ENCODE data around the gene CHID1. TPM values are rescaled to one million over a fixed set of nuclear protein-coding genes. Genes with fewer than 3 reads are reported as not detected.
A peak's percentile ranks its signal among the peaks of the same experiment; 100 is the strongest.

Gene CHID1
- total and polyA plus RNA-seq, 4 donors, result 41.7 to 92.2 (median 48.8) TPM

GRCh38 chr11:824292-824880 is 86.2 kb downstream of the CHID1 start:
- DNase-seq, result peak in 2 of 3 donors; percentile 38 to 65
- peaks cover 0 to 11% (median 7%) of the 10 kb centered on the region in 3 donors for H3K27me3 ChIP-seq (ENCODE audit: control insufficient read depth in 3 of 3, insufficient read depth in 3 of 3, low read length in 2 of 3)
- H3K36me3 ChIP-seq (ENCODE audit: control insufficient read depth in 4 of 4, insufficient read depth in 4 of 4, low read length in 4 of 4), result peaks cover 0 to 33% (median 2%) of the 10 kb centered on the region in 4 donors
- ATAC-seq (ENCODE audit: insufficient read depth, low FRiP score), result no peak
- TF ChIP-seq CTCF (IDR thresholded peaks at IDR 0.05; ENCODE audit: control extremely low read depth, extremely low read depth), result no peak
- no peak overlapping the region for H3K9ac ChIP-seq (ENCODE audit: insufficient read depth in 1 of 2, low read length in 2 of 2)
- H3K4me1 ChIP-seq (ENCODE audit: control insufficient read depth in 5 of 5, insufficient read depth in 5 of 5, low read length in 5 of 5), result peaks cover 4 to 48% (median 23%) of the 10 kb centered on the region in 5 donors
- no peak overlapping the region for H3K4me3 ChIP-seq
- WGBS, 2 donors, result 85 to 93% methylated on average over 59 of the region's 59 CpGs
- peaks cover 0 to 3% (median 0%) of the 10 kb centered on the region in 4 donors for H3K9me3 ChIP-seq (ENCODE audit: control insufficient read depth in 4 of 4, insufficient read depth in 3 of 4, low read length in 3 of 4)
- H3K27ac ChIP-seq (ENCODE audit: low read depth in 1 of 2, low read length in 1 of 2), result peak overlapping the region in 1 of 2 donors; percentile 15

- H3K27ac ChIP-seq (ENCODE audit: low read depth in 1 of 2, low read length in 1 of 2), result no peak overlapping the region
- TF ChIP-seq CTCF (IDR thresholded peaks at IDR 0.05; ENCODE audit: control extremely low read depth, extremely low read depth), result no peak
- H3K27me3 ChIP-seq (ENCODE audit: control insufficient read depth in 3 of 3, insufficient read depth in 3 of 3, low read length in 2 of 3), result peaks cover 0 to 7% (median 4%) of the 10 kb centered on the region in 3 donors
- H3K36me3 ChIP-seq (ENCODE audit: control insufficient read depth in 4 of 4, insufficient read depth in 4 of 4, low read length in 4 of 4), result peaks cover 0 to 33% (median 2%) of the 10 kb centered on the region in 4 donors
- DNase-seq (no peak), ATAC-seq (ENCODE audit: insufficient read depth, low FRiP score) (no peak)
- peaks cover 4 to 46% (median 18%) of the 10 kb centered on the region in 5 donors for H3K4me1 ChIP-seq (ENCODE audit: control insufficient read depth in 5 of 5, insufficient read depth in 5 of 5, low read length in 5 of 5)
- no peak overlapping the region for H3K9ac ChIP-seq (ENCODE audit: insufficient read depth in 1 of 2, low read length in 2 of 2)
- 92 to 93% methylated on average over 49 to 53 of the region's 53 CpGs for WGBS, 2 donors
- H3K9me3 ChIP-seq (ENCODE audit: control insufficient read depth in 4 of 4, insufficient read depth in 3 of 4, low read length in 3 of 4), result peaks cover 0 to 3% (median 0%) of the 10 kb centered on the region in 4 donors
- no peak overlapping the region for H3K4me3 ChIP-seq
Observed at GRCh38 chr11:823441-824291, 86.9 kb downstream of the CHID1 start.

GRCh38 chr11:821512-822371 is 88.9 kb downstream of the CHID1 start:
- TF ChIP-seq CTCF (IDR thresholded peaks at IDR 0.05; ENCODE audit: control extremely low read depth, extremely low read depth), result no peak
- Histone ChIP-seq H3K36me3 (ENCODE audit: control insufficient read depth in 4 of 4, insufficient read depth in 4 of 4, low read length in 4 of 4) (peaks cover 0 to 33% (median 2%) of the 10 kb centered on the region in 4 donors), H3K4me1 (ENCODE audit: control insufficient read depth in 5 of 5, insufficient read depth in 5 of 5, low read length in 5 of 5) (peaks cover 4 to 31% (median 15%) of the 10 kb centered on the region in 5 donors), H3K27me3 (ENCODE audit: control insufficient read depth in 3 of 3, insufficient read depth in 3 of 3, low read length in 2 of 3) (peaks cover 0 to 7% (median 0%) of the 10 kb centered on the region in 3 donors), H3K9ac (ENCODE audit: insufficient read depth in 1 of 2, low read length in 2 of 2) (no peak overlapping the region), H3K4me3 (no peak overlapping the region), H3K9me3 (ENCODE audit: control insufficient read depth in 4 of 4, insufficient read depth in 3 of 4, low read length in 3 of 4) (peaks cover 0 to 3% (median 0%) of the 10 kb centered on the region in 4 donors), H3K27ac (ENCODE audit: low read depth in 1 of 2, low read length in 1 of 2) (peak overlapping the region; percentile 51 to 94)
- no peak for ATAC-seq (ENCODE audit: insufficient read depth, low FRiP score)
- 32 to 60% methylated on average over 22 of the region's 22 CpGs for WGBS, 2 donors
- no peak for DNase-seq
